Nephron (organoid): Measurements from ENCODE around the gene MARCHF2.

Experiments used
- H3K27ac Mint-ChIP-seq, 3 experiments: 2 replicates each; pipeline ENCODE4 v1.8.0; 2020; ENCODE audit warnings: mixed read lengths in 3 of 3, mild to moderate bottlenecking in 2 of 3, moderate library complexity in 1 of 3
- H3K27me3 Mint-ChIP-seq: 2 replicates; pipeline ENCODE4 v1.8.0; 2021; ENCODE audit warnings: low read depth, mild to moderate bottlenecking, moderate library complexity, mixed read lengths
- H3K36me3 Mint-ChIP-seq: 2 replicates; pipeline ENCODE4 v1.8.0; 2020; ENCODE audit warnings: low read depth, mixed read lengths
- H3K4me1 Mint-ChIP-seq: 2 replicates; pipeline ENCODE4 v1.8.0; 2020; ENCODE audit warnings: mixed read lengths
- H3K4me3 Mint-ChIP-seq, 3 experiments: 2 replicates each; pipeline ENCODE4 v1.8.0; 2020; ENCODE audit warnings: mild to moderate bottlenecking in 3 of 3, mixed read lengths in 3 of 3, moderate library complexity in 2 of 3
- H3K9me3 Mint-ChIP-seq: 2 replicates; pipeline ENCODE4 v1.8.0; 2020; ENCODE audit warnings: mixed read lengths
- CTCF ChIP-seq, 3 experiments: fragments of 200-600 bp; sonication (generic); IDR thresholded peaks; one replicate each; pipeline ENCODE4 v1.5.0; 2021; ENCODE audit warnings: antibody characterized with exemption in 3 of 3; ENCODE audit not compliant: unreplicated experiment in 3 of 3

MARCHF2 gene

DNA sequence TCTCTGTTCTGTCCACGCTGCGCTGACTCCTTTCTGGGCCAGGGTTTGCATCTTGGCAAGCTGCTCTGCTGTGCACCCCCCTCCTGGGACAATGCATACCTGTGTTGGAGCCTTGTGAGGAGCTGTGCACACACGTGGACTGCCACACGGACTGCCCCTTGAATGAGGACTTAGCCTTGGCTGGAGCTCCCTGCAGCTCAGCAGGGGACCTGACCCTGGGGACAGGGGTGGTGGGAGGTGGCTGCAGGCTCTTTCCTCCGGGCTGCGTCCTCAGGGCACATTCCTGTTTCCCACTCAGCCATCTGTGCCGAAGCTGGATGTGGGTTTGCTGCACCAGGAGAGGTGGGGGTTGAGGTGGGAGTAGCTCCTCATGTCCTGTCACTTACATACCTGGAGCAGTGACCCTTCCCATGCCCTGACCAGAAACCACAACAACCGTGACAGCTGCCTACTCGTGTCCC lies 14.8 kb upstream of the MARCHF2 start:
- TF ChIP-seq CTCF (IDR thresholded peaks at IDR 0.05; ENCODE audit: unreplicated experiment in 3 of 3): no peak
- Mint-ChIP-seq H3K36me3 (peaks cover 27% of the 10 kb centered on the region), H3K9me3 (no peaks in the 10 kb centered on the region), H3K27me3 (no peaks in the 10 kb centered on the region), H3K4me1 (peaks cover 17% of the 10 kb centered on the region), H3K27ac (peak overlapping the region in 2 of 3 experiments; percentile 67 to 87), H3K4me3 (peak overlapping the region in 1 of 3 experiments; percentile 15)

DNA sequence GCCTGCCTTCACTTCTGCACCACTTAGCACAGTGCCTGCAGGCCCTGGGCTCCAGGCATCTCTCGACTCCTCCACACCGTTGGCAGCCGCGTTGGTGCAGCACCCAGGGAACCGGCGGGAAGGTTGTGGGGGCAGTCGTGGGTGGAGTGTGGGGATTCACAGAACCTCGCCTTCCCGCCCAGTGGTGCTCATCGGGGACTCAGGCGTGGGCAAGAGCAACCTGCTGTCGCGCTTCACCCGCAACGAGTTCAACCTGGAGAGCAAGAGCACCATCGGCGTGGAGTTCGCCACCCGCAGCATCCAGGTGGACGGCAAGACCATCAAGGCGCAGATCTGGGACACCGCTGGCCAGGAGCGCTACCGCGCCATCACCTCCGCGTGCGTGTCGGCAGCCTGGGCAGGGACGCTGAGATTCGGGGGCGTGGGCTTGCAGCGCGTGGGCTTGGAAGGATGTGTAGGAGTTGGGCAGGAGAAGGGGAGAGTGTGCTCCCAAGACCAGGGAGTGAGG lies 13.4 kb upstream of the MARCHF2 start:
- H3K4me3 Mint-ChIP-seq: no peak overlapping the region
- peaks cover 32% of the 10 kb centered on the region for H3K36me3 Mint-ChIP-seq
- H3K27ac Mint-ChIP-seq: no peak overlapping the region
- TF ChIP-seq CTCF (IDR thresholded peaks at IDR 0.05; ENCODE audit: unreplicated experiment in 3 of 3): no peak
- H3K4me1 Mint-ChIP-seq: peaks cover 14% of the 10 kb centered on the region
- H3K9me3 Mint-ChIP-seq: no peaks in the 10 kb centered on the region
- no peaks in the 10 kb centered on the region for H3K27me3 Mint-ChIP-seq

DNA sequence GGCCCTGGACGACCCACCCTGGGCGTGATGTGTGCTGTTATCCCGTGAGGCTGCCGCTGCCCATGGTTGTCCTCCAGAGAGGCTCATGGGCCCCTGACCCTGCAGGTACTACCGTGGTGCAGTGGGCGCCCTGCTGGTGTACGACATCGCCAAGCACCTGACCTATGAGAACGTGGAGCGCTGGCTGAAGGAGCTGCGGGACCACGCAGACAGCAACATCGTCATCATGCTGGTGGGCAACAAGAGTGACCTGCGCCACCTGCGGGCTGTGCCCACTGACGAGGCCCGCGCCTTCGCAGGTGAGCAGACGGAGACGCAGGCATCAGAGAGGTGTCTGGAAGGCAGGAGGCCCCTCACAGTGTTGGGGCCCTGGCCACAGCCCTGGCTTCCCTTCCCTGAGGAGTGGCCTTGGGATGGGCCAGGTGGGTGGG lies 11.1 kb upstream of the MARCHF2 start:
- Mint-ChIP-seq H3K4me3 (no peak overlapping the region), H3K27ac (no peak overlapping the region), H3K36me3 (peaks cover 41% of the 10 kb centered on the region)

DNA sequence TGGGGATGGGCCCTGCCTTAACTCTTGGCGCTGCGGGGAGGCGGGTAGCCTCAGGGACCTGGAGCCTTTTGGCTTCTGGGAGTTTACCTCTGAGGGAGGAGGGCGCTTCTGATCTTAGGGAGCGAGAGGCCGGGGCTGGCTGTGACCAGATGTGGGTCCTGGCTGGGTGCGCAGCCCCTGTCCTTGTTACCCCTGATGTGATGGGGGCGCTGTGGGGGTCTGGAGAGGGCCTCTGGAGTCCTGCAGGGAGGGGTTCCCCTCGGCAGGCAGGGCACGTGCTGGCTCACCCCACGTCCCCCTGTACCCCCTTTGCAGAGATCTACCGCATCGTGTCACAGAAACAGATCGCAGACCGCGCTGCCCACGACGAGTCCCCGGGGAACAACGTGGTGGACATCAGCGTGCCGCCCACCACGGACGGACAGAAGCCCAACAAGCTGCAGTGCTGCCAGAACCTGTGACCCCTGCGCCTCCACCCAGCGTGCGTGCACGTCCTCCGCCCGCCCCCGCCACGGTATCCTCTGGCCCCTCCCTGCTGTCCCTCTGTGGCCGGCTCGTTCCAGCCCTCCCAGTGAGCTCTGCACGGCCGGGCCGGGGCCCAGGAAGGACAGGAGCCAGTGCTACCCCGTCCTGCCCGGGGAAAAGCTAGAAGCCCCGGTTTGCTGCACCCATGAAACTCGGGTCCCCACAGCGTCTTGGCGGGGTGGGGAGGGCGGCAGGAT lies 9.8 kb upstream of the MARCHF2 start:
- Mint-ChIP-seq H3K27ac (no peak overlapping the region), H3K27me3 (no peaks in the 10 kb centered on the region), H3K36me3 (peaks cover 40% of the 10 kb centered on the region), H3K9me3 (no peaks in the 10 kb centered on the region), H3K4me1 (no peaks in the 10 kb centered on the region), H3K4me3 (no peak overlapping the region)
- no peak for TF ChIP-seq CTCF (IDR thresholded peaks at IDR 0.05; ENCODE audit: unreplicated experiment in 3 of 3)

More for the DNA sequence above, 11.1 kb upstream of the MARCHF2 start:
- Mint-ChIP-seq H3K27me3 (no peaks in the 10 kb centered on the region), H3K4me1 (peaks cover 7% of the 10 kb centered on the region), H3K9me3 (no peaks in the 10 kb centered on the region)
- no peak for TF ChIP-seq CTCF (IDR thresholded peaks at IDR 0.05; ENCODE audit: unreplicated experiment in 3 of 3)

GRCh38 chr19:8403820-8404109 lies 9.3 kb upstream of the MARCHF2 start:
- Mint-ChIP-seq H3K9me3 (no peaks in the 10 kb centered on the region), H3K4me3 (no peak overlapping the region), H3K27me3 (no peaks in the 10 kb centered on the region), H3K36me3 (peaks cover 40% of the 10 kb centered on the region), H3K4me1 (no peaks in the 10 kb centered on the region), H3K27ac (no peak overlapping the region)
- TF ChIP-seq CTCF (IDR thresholded peaks at IDR 0.05; ENCODE audit: unreplicated experiment in 3 of 3): no peak
